K562 (cell line): ENCODE data around the gene NENF. TPM values are rescaled to one million over a fixed set of nuclear protein-coding genes. Genes with fewer than 3 reads are reported as not detected.
A peak's percentile ranks its signal among the peaks of the same experiment; 100 is the strongest.

Experiments
- FUS ChIP-seq: fragments of 200-400 bp; formaldehyde crosslinking; optimal IDR thresholded peaks from 2 replicates; pipeline ENCODE3; 2017; ENCODE audit warnings: low read depth, low read length
- HNRNPH1 ChIP-seq: fragments of 200-400 bp; formaldehyde crosslinking; optimal IDR thresholded peaks from 2 replicates; pipeline ENCODE3; 2017; ENCODE audit warnings: low read depth, mild to moderate bottlenecking, low read length, moderate library complexity
- NCOR1 ChIP-seq: fragments of 450-650 bp; IDR thresholded peaks from 2 replicates; pipeline ENCODE4 v1.6.1; 2016; ENCODE audit warnings: mild to moderate bottlenecking, moderate library complexity
- POU5F1 ChIP-seq: fragments of 150-350 bp; IDR thresholded peaks from 2 replicates; pipeline ENCODE4 v1.6.1; 2014; ENCODE audit warnings: borderline replicate concordance, low read length, low read depth, mild to moderate bottlenecking; ENCODE audit not compliant: partially characterized antibody
- SETDB1 ChIP-seq: IDR thresholded peaks from one replicate; pipeline ENCODE4 v1.6.1; 2012; ENCODE audit warnings: low read length, control low read depth, inconsistent platforms
- SUPT5H ChIP-seq: fragments of 450-650 bp; IDR thresholded peaks from 2 replicates; pipeline ENCODE4 v1.6.1; 2016
- TEAD2 ChIP-seq: fragments of 450-650 bp; IDR thresholded peaks from 2 replicates; pipeline ENCODE4 v1.6.1; 2016; ENCODE audit warnings: missing genetic modification characterization, control low read depth, missing compliant biosample characterization
- WHSC1 ChIP-seq: IDR thresholded peaks from one replicate; pipeline ENCODE4 v1.6.1; 2012; ENCODE audit warnings: low read length, control low read depth, inconsistent platforms
- ZBTB1 ChIP-seq: sonication (generic); formaldehyde crosslinking; IDR thresholded peaks from 2 replicates; pipeline ENCODE4 v1.8.1; 2023; ENCODE audit warnings: missing genetic modification reagents, low read depth, mild to moderate bottlenecking, borderline replicate concordance
- ZKSCAN8 ChIP-seq: fragments of 200-800 bp; sonication (Bioruptor generic); IDR thresholded peaks from 2 replicates; pipeline ENCODE4 v1.6.1; 2016; ENCODE audit warnings: missing genetic modification characterization, missing compliant biosample characterization
- ZNF431 ChIP-seq: sonication (generic); formaldehyde crosslinking; IDR thresholded peaks from 2 replicates; pipeline ENCODE4 v1.8.0; 2022; ENCODE audit warnings: mild to moderate bottlenecking, missing genetic modification reagents
- ZNF444 ChIP-seq: fragments of 250-450 bp; sonication (Bioruptor Pico); IDR thresholded peaks from 2 replicates; pipeline ENCODE4 v1.4.0; 2020; ENCODE audit warnings: mild to moderate bottlenecking, moderate library complexity
- ZNF717 ChIP-seq: fragments of 250-450 bp; sonication (Bioruptor Pico); IDR thresholded peaks from 2 replicates; pipeline ENCODE4 v1.5.0; 2021
- polyA plus RNA-seq, 8 experiments: library from polyadenylated mRNA; depleted of rRNA in 4 of 8; stranded (reverse) in 5 of 8; unstranded in 3 of 8; fragments of >200 nt; fragmentation: Nextera tagmentation in 2 of 8; fragmentation: Illumina TruSeq in 1 of 8; extraction: Ambion mirVana in 2 of 8; extraction: Trizol in 1 of 8; gene quantifications; 2 replicates each; pipeline versions ENCODE4 v1.2.1 to v1.2.3, GENCODE V29; 2011 to 2014; ENCODE audit warnings: inconsistent platforms in 1 of 8, missing spikeins in 1 of 8
- total RNA-seq, 7 experiments: library from RNA; depleted of rRNA in 6 of 7; stranded (reverse); fragments of >200 nt in 6 of 7; fragmentation: Illumina TruSeq in 2 of 7; extraction: Trizol in 2 of 7; gene quantifications; 2 replicates each; pipeline versions ENCODE4 v1.2.1 to v1.2.3, GENCODE V29; 2011 to 2021; ENCODE audit warnings: low replicate concordance in 1 of 7
- TF ChIP-seq, protein P1 (sequence below), 2 experiments: fragments of 450-650 bp; conservative IDR thresholded peaks; 2 replicates each; pipeline ENCODE4 v1.6.1; 2017; ENCODE audit warnings: mild to moderate bottlenecking in 2 of 2, moderate library complexity in 2 of 2
- TF ChIP-seq, protein P2 (sequence below): conservative IDR thresholded peaks from 2 replicates; pipeline ENCODE4 v1.6.1; 2011; ENCODE audit warnings: low read depth, mild to moderate bottlenecking, low read length; ENCODE audit not compliant: control insufficient read depth
- TF ChIP-seq, protein P3 (sequence below): fragments of 200-800 bp; sonication (Bioruptor generic); IDR thresholded peaks from 2 replicates; pipeline ENCODE4 v1.6.1; 2016; ENCODE audit warnings: missing genetic modification characterization, missing compliant biosample characterization
- TF ChIP-seq, protein P4 (sequence below), 2 experiments: fragments of 250-450 bp in 1 of 2; fragments of 450-650 bp in 1 of 2; sonication (Bioruptor Pico) in 1 of 2; IDR thresholded peaks; 2 replicates each; pipeline versions ENCODE4 v1.6.1 to v1.8.0; 2016 to 2021; ENCODE audit warnings: mild to moderate bottlenecking in 2 of 2, moderate library complexity in 2 of 2, missing compliant biosample characterization in 1 of 2, missing genetic modification characterization in 1 of 2

NENF gene
- total and polyA plus RNA-seq, 9 of the 15 experiments (the other 6 are each of a cell fraction or from before 2014, with no cell fraction given), result 6.1 to 100 (median 72.8) TPM

DNA sequence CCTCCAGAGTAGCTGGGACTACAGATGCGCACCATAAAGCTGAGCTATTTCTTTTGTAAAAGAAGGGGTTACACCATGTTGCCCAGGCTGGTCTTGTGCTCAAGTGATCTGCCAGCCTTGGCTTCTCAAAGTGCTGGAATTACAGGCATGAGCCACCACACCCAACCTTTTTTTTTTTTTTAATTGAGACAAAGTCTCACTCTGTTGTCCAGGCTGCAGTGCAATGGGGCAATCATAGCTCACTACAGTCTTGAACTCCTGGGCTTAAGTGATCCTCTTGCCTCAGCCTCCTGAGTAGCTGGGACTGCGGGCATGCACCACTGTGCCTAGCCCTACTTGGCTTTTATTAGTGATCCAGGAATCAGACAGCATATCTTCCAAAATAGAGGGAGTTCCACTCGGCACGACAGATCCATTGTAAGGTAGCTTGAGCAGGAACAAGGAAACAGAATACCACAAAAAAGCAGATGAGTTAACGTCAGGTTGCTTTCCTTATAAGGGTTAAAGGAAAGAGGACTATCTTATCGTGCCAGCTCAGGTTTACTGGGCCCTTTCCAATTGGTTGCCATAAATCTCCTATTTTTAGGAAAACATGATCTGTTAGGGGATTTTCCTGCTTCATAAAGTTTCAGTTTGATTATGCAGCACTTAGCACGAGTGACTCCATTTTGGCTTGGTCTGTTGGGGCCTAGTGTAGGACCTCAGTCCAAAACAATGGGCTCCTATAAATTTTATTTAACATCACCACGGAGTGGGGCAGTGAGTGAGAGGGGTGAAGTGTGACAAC is 45.2 kb downstream of the NENF start (continued):
- TF ChIP-seq TEAD2 (tag) (peak; percentile 95), ZKSCAN8 (peak; percentile 98), ZBTB1 (CRISPR knock-in tag) (no peak), WHSC1 (no peak), ZNF431 (CRISPR knock-in tag) (no peak), FUS (no peak), HNRNPH1 (no peak), ZNF717 (CRISPR knock-in tag) (0 out of 2 replicates have a peak, but pooled peaks have one; percentile 83), POU5F1 (no peak), SUPT5H (no peak), ZNF444 (CRISPR knock-in tag) (peak; percentile 93), SETDB1 (no peak), NCOR1 (no peak)
- TF ChIP-seq, protein P1, sequence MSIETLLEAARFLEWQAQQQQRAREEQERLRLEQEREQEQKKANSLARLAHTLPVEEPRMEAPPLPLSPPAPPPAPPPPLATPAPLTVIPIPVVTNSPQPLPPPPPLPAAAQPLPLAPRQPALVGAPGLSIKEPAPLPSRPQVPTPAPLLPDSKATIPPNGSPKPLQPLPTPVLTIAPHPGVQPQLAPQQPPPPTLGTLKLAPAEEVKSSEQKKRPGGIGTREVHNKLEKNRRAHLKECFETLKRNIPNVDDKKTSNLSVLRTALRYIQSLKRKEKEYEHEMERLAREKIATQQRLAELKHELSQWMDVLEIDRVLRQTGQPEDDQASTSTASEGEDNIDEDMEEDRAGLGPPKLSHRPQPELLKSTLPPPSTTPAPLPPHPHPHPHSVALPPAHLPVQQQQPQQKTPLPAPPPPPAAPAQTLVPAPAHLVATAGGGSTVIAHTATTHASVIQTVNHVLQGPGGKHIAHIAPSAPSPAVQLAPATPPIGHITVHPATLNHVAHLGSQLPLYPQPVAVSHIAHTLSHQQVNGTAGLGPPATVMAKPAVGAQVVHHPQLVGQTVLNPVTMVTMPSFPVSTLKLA (conservative IDR thresholded peaks at IDR 0.05), result no peak
- TF ChIP-seq, protein P2, sequence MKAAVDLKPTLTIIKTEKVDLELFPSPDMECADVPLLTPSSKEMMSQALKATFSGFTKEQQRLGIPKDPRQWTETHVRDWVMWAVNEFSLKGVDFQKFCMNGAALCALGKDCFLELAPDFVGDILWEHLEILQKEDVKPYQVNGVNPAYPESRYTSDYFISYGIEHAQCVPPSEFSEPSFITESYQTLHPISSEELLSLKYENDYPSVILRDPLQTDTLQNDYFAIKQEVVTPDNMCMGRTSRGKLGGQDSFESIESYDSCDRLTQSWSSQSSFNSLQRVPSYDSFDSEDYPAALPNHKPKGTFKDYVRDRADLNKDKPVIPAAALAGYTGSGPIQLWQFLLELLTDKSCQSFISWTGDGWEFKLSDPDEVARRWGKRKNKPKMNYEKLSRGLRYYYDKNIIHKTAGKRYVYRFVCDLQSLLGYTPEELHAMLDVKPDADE, result no peak
- TF ChIP-seq, protein P3, sequence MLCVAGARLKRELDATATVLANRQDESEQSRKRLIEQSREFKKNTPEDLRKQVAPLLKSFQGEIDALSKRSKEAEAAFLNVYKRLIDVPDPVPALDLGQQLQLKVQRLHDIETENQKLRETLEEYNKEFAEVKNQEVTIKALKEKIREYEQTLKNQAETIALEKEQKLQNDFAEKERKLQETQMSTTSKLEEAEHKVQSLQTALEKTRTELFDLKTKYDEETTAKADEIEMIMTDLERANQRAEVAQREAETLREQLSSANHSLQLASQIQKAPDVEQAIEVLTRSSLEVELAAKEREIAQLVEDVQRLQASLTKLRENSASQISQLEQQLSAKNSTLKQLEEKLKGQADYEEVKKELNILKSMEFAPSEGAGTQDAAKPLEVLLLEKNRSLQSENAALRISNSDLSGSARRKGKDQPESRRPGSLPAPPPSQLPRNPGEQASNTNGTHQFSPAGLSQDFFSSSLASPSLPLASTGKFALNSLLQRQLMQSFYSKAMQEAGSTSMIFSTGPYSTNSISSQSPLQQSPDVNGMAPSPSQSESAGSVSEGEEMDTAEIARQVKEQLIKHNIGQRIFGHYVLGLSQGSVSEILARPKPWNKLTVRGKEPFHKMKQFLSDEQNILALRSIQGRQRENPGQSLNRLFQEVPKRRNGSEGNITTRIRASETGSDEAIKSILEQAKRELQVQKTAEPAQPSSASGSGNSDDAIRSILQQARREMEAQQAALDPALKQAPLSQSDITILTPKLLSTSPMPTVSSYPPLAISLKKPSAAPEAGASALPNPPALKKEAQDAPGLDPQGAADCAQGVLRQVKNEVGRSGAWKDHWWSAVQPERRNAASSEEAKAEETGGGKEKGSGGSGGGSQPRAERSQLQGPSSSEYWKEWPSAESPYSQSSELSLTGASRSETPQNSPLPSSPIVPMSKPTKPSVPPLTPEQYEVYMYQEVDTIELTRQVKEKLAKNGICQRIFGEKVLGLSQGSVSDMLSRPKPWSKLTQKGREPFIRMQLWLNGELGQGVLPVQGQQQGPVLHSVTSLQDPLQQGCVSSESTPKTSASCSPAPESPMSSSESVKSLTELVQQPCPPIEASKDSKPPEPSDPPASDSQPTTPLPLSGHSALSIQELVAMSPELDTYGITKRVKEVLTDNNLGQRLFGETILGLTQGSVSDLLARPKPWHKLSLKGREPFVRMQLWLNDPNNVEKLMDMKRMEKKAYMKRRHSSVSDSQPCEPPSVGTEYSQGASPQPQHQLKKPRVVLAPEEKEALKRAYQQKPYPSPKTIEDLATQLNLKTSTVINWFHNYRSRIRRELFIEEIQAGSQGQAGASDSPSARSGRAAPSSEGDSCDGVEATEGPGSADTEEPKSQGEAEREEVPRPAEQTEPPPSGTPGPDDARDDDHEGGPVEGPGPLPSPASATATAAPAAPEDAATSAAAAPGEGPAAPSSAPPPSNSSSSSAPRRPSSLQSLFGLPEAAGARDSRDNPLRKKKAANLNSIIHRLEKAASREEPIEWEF (CRISPR knock-in tag), result peak; percentile 99
- TF ChIP-seq, protein P4, sequence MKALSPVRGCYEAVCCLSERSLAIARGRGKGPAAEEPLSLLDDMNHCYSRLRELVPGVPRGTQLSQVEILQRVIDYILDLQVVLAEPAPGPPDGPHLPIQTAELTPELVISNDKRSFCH (CRISPR knock-in tag; IDR thresholded peaks at IDR 0.05), result peak; percentile 93
- TF ChIP-seq, protein P4 (tag; IDR thresholded peaks at IDR 0.05), result peak; percentile 99
